Measurements from ENCODE around the gene MARVELD1. TPM values are rescaled to one million over a fixed set of nuclear protein-coding genes. Genes with fewer than 3 reads are reported as not detected.

Gene MARVELD1
- total and polyA plus RNA-seq, 2 of the 13 experiments (the other 11 are each of a cell fraction or from before 2014, with no cell fraction given), result not detected

- TF ChIP-seq ARID4A (CRISPR knock-in tag; IDR thresholded peaks at IDR 0.05; ENCODE audit: borderline replicate concordance) (peak; percentile 45; the same call in 1 of the 2 replicates), NONO (IDR thresholded peaks at IDR 0.05) (no peak), NONO (CRISPR knock-in tag; conservative IDR thresholded peaks at IDR 0.05) (0 out of 2 replicates have a peak, but pooled peaks have one; percentile 4), ZNF329 (CRISPR knock-in tag; IDR thresholded peaks at IDR 0.05; ENCODE audit: low read depth) (no peak), TFAP4 (IDR thresholded peaks at IDR 0.05; ENCODE audit: borderline replicate concordance, low read depth) (peak; percentile 33; the same call in 1 of the 2 replicates), ZFP91 (CRISPR knock-in tag; IDR thresholded peaks at IDR 0.05; ENCODE audit: borderline replicate concordance) (0 out of 2 replicates have a peak, but pooled peaks have one; percentile 7), JUN (CRISPR knock-in tag; IDR thresholded peaks at IDR 0.05) (no peak), NFATC3 (CRISPR knock-in tag; IDR thresholded peaks at IDR 0.05) (no peak), ZSCAN20 (CRISPR knock-in tag; IDR thresholded peaks at IDR 0.05; ENCODE audit: borderline replicate concordance) (no peak), ZNF430 (CRISPR knock-in tag; IDR thresholded peaks at IDR 0.05) (no peak)
These were observed 29.8 kb upstream of the MARVELD1 start (continued) for GRCh38 chr10:97683556-97684367.

Data from HepG2 (cell line).